Osteoblast (primary cell): ENCODE data around the gene GGCX. TPM values are rescaled to one million over a fixed set of nuclear protein-coding genes. Genes with fewer than 3 reads are reported as not detected.

Experiments
- DNase-seq: peaks from one replicate; pipeline ENCODE4 v3.0.0; 2011; ENCODE audit warnings: low spot score, mixed read lengths; ENCODE audit not compliant: insufficient read length; ENCODE audit errors: missing footprints
- H2AFZ ChIP-seq: 2 replicates; pipeline ENCODE4 v1.6.0; 2011; ENCODE audit warnings: mild to moderate bottlenecking, low read length
- H3K27ac ChIP-seq: 2 replicates; pipeline ENCODE4 v1.5.1; 2011; ENCODE audit warnings: mild to moderate bottlenecking, low read depth, low read length, moderate library complexity
- H3K27me3 ChIP-seq: 2 replicates; pipeline ENCODE4 v1.6.0; 2012; ENCODE audit warnings: mild to moderate bottlenecking, control low read depth, inconsistent platforms, low read length, moderate library complexity; ENCODE audit not compliant: insufficient read depth
- H3K36me3 ChIP-seq: 2 replicates; pipeline ENCODE4 v1.5.1; 2011; ENCODE audit warnings: mild to moderate bottlenecking, low read length, control low read depth, moderate library complexity; ENCODE audit not compliant: insufficient read depth
- H3K4me1 ChIP-seq: 2 replicates; pipeline ENCODE4 v1.5.1; 2011; ENCODE audit warnings: mild to moderate bottlenecking, low read length, control low read depth, moderate library complexity; ENCODE audit not compliant: insufficient read depth
- H3K4me2 ChIP-seq: 2 replicates; pipeline ENCODE4 v1.6.0; 2011; ENCODE audit warnings: mild to moderate bottlenecking, low read length; ENCODE audit not compliant: insufficient read depth
- H3K4me3 ChIP-seq: fragments of 200-600 bp; sonication (generic); 3 replicates; pipeline ENCODE4 v1.5.1; 2012; ENCODE audit warnings: mild to moderate bottlenecking, low read length, inconsistent platforms; ENCODE audit not compliant: insufficient read depth
- H3K79me2 ChIP-seq: 2 replicates; pipeline ENCODE4 v1.6.0; 2012; ENCODE audit warnings: mild to moderate bottlenecking, low read length, control low read depth, inconsistent platforms; ENCODE audit not compliant: insufficient read depth
- H3K9me3 ChIP-seq: 2 replicates; pipeline ENCODE4 v1.5.1; 2011; ENCODE audit warnings: low read depth, low read length, control low read depth
- H4K20me1 ChIP-seq: 2 replicates; pipeline ENCODE4 v1.6.0; 2012; ENCODE audit warnings: mild to moderate bottlenecking, low read length, control low read depth; ENCODE audit not compliant: insufficient read depth
- total RNA-seq: library from RNA; depleted of rRNA; stranded (reverse); fragments of >200 nt; gene quantifications from 2 replicates; pipeline ENCODE4 v1.2.3, GENCODE V29; 2012
- TF ChIP-seq, protein P1 (sequence below): IDR thresholded peaks from 2 replicates; pipeline ENCODE4 v1.5.1; 2011; ENCODE audit warnings: mild to moderate bottlenecking, low read depth, low read length, moderate library complexity; ENCODE audit errors: extremely low read depth

The GGCX gene
- total RNA-seq, 1 donor, result 40.9 TPM

DNA sequence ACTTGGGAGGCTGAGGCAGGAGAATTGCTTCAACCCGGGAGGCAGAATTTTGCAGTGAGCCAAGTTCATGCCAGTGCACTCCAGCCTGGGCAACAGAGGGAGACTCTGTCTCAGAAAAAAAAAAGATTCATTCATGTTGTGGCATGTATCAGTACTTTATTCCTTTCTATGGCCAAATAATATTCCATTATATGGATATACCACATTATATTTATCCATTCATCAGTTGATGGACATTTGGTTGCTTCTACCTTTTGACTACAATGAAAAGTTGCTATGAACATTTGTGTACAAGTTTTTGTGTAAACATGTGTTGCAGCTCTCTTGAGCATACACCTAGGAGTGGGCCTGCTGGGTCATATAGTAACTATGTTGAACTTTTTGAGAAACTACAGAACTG, 31.5 kb downstream of the GGCX start:
- no peaks in the 10 kb centered on the region for H4K20me1 ChIP-seq
- peaks cover 5% of the 10 kb centered on the region for H3K27me3 ChIP-seq
- H3K4me3 ChIP-seq, result no peak overlapping the region
- TF ChIP-seq, protein P1, sequence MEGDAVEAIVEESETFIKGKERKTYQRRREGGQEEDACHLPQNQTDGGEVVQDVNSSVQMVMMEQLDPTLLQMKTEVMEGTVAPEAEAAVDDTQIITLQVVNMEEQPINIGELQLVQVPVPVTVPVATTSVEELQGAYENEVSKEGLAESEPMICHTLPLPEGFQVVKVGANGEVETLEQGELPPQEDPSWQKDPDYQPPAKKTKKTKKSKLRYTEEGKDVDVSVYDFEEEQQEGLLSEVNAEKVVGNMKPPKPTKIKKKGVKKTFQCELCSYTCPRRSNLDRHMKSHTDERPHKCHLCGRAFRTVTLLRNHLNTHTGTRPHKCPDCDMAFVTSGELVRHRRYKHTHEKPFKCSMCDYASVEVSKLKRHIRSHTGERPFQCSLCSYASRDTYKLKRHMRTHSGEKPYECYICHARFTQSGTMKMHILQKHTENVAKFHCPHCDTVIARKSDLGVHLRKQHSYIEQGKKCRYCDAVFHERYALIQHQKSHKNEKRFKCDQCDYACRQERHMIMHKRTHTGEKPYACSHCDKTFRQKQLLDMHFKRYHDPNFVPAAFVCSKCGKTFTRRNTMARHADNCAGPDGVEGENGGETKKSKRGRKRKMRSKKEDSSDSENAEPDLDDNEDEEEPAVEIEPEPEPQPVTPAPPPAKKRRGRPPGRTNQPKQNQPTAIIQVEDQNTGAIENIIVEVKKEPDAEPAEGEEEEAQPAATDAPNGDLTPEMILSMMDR, result no peak
- no peaks in the 10 kb centered on the region for H3K4me1 ChIP-seq
- H2AFZ ChIP-seq, result no peak overlapping the region
- no peaks in the 10 kb centered on the region for H3K36me3 ChIP-seq
- no peak overlapping the region for H3K27ac ChIP-seq
- H3K9me3 ChIP-seq, result no peaks in the 10 kb centered on the region
- no peak overlapping the region for H3K4me2 ChIP-seq
- no peaks in the 10 kb centered on the region for H3K79me2 ChIP-seq
- no peak for DNase-seq

DNA sequence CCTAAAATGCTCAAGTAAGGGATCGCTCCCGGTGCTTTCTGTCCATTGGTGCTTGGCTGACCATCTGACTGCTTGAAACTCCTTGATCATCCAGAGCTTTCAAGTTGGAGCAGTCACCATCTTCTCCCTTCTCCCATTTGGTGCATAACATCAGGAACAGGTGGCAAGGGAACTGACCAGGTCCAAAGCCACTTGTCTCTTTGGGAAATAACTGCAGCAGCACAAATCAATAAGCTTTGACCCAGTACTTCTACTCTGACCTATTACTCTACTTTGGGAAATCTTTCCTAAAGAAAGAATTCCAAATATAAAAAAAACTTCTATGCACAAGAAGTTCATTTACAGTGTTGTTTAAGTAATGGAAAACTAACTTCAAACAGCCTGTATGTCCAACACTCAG, 32.9 kb downstream of the GGCX start:
- DNase-seq, result no peak
- Histone ChIP-seq H3K4me3 (no peak overlapping the region), H3K36me3 (no peaks in the 10 kb centered on the region), H2AFZ (no peak overlapping the region), H3K4me1 (no peaks in the 10 kb centered on the region), H4K20me1 (no peaks in the 10 kb centered on the region), H3K9me3 (no peaks in the 10 kb centered on the region), H3K27me3 (peaks cover 5% of the 10 kb centered on the region), H3K79me2 (no peaks in the 10 kb centered on the region), H3K27ac (no peak overlapping the region), H3K4me2 (no peak overlapping the region)
- TF ChIP-seq, protein P1, result no peak

DNA sequence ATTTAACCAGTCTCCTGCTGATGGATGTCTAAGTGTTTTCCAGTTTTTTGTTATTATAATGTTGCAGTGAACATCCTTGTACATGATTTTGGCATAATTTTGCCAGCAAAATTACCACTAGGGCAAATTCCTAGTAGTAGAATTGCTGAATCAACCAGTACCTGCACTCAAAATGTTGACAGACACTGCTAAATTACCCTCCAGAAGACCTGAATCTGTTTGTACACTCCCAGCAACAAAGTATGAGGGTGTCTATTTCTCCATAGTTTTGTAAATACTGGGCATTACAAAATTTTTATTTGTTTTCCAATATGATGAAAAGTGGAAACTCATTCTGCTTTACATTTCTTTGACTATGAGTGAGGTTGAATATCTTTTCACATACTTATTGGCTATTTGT, 33.5 kb downstream of the GGCX start:
- Histone ChIP-seq H3K4me3 (no peak overlapping the region), H3K4me1 (no peaks in the 10 kb centered on the region), H3K27me3 (peaks cover 5% of the 10 kb centered on the region), H3K9me3 (no peaks in the 10 kb centered on the region), H4K20me1 (no peaks in the 10 kb centered on the region), H2AFZ (no peak overlapping the region), H3K79me2 (no peaks in the 10 kb centered on the region), H3K4me2 (no peak overlapping the region), H3K27ac (no peak overlapping the region), H3K36me3 (no peaks in the 10 kb centered on the region)
- TF ChIP-seq, protein P1, result no peak
- no peak for DNase-seq

DNA sequence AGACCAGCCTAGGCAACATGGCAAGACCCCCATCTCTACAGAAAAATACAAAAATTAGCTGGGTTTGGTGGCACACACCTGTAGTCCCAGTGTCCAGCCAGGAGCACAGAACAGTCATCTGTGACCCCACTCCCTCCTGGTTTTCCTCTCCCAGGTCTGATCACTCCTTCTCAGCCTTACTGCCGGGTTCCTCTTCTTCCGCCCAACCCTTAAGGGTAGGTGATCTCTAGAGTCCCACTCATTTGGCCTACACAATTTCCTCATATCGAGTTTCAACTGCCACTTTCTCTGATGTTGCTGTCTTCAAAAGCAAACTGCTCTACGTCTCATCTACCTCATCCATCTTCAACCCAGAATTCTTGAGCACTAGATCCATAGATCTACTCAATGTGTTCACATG, 35.7 kb downstream of the GGCX start:
- H3K27ac ChIP-seq, result no peak overlapping the region
- H3K4me1 ChIP-seq, result no peaks in the 10 kb centered on the region
- H4K20me1 ChIP-seq, result no peaks in the 10 kb centered on the region
- H3K4me2 ChIP-seq, result no peak overlapping the region
- no peaks in the 10 kb centered on the region for H3K36me3 ChIP-seq
- DNase-seq, result no peak
- H3K27me3 ChIP-seq, result peaks cover 5% of the 10 kb centered on the region
- H3K4me3 ChIP-seq, result no peak overlapping the region
- H3K79me2 ChIP-seq, result no peaks in the 10 kb centered on the region
- no peak overlapping the region for H2AFZ ChIP-seq
- H3K9me3 ChIP-seq, result no peaks in the 10 kb centered on the region
- TF ChIP-seq, protein P1, result no peak
